ENCODE data around the gene PALD1.

DNA sequence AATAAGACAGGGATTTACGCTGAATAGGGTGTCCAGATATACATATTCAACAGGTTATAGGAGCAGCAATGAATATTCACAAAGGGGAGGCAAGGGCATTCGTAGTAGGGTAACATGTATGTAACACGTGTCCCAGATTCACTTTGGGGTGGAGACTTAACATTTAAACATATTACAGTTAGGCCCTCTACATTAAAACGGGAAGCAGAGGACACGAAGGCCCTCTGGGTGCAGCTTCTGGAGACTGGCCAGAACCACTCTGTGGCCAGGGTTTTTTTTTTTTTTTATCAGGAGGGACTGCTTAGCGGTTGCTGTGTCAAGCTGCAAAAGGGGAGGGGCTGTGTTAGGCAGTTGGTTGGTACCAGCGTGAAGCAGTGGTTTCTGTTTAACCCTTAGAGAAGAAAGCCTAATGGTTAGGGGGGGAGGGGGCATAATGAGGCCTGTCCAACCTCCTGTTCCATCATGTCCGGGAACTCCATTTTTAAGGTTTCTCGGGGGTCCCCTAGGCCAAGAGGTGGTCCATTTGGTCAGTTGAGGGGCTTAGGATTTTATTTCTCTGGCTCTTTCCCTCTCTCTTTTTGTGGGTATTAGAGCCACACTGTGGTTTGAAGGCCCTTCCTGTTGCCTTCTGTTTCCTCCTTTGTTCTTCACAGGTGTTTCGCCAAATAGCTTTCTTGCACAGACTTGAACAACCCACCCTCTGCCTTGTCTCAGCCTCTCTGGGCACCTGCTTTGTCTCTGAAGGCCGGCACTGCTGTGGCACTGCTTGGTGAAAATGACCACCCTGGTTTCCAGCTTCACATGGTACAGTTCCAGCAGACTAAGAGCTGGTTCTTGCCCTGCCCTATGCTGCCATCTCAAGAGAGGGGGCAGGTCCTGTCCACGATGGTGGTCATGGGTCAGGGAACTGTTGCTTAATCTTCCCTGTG, 97.6 kb downstream of the PALD1 start:
- TF ChIP-seq, protein P1, sequence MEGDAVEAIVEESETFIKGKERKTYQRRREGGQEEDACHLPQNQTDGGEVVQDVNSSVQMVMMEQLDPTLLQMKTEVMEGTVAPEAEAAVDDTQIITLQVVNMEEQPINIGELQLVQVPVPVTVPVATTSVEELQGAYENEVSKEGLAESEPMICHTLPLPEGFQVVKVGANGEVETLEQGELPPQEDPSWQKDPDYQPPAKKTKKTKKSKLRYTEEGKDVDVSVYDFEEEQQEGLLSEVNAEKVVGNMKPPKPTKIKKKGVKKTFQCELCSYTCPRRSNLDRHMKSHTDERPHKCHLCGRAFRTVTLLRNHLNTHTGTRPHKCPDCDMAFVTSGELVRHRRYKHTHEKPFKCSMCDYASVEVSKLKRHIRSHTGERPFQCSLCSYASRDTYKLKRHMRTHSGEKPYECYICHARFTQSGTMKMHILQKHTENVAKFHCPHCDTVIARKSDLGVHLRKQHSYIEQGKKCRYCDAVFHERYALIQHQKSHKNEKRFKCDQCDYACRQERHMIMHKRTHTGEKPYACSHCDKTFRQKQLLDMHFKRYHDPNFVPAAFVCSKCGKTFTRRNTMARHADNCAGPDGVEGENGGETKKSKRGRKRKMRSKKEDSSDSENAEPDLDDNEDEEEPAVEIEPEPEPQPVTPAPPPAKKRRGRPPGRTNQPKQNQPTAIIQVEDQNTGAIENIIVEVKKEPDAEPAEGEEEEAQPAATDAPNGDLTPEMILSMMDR (IDR thresholded peaks at IDR 0.05; ENCODE audit: insufficient read depth, low read depth, low read length) = no peak
- no peak for TF ChIP-seq EZH2 (IDR thresholded peaks at IDR 0.05; ENCODE audit: insufficient read depth, low read length)
